ENCODE measurements around the gene CHST3. TPM values are rescaled to one million over a fixed set of nuclear protein-coding genes. Genes with fewer than 3 reads are reported as not detected.
A peak's percentile ranks its signal among the peaks of the same experiment; 100 is the strongest.

CHST3 gene
- total and polyA plus RNA-seq, 10 of the 15 experiments (the other 5 are each of a cell fraction or from before 2014, with no cell fraction given) = 0.03 to 0.50 (median 0.05) TPM; not detected in 2

GRCh38 chr10:72059843-72060822, 95.9 kb downstream of the CHST3 start:
- in situ Hi-C loops (cut with MboI) (no loop called here), intact Hi-C loops (cut with micrococcal nuclease; ENCODE audit: unreplicated experiment) (no loop called here)
- ATAC-seq (peak; percentile 59), DNase-seq (ENCODE audit: low read depth, low spot score) (no peak), FAIRE-seq (no peak)
- Histone ChIP-seq H3K9ac (ENCODE audit: control insufficient read depth, insufficient read depth, low read length) (no peak overlapping the region), H3K27me3 (replicated peaks in 1 of 2; ENCODE audit: control insufficient read depth in 2 of 2, insufficient read depth in 2 of 2, low read length in 1 of 2) (no peaks in the 10 kb centered on the region), H3K4me1 (ENCODE audit: control insufficient read depth, insufficient read depth, low read length) (peaks cover 9% of the 10 kb centered on the region), H2AFZ (ENCODE audit: control insufficient read depth, low read depth, low read length) (peak overlapping the region; percentile 42), H3K4me3 (no peak overlapping the region), H4K20me1 (ENCODE audit: control insufficient read depth, insufficient read depth) (no peaks in the 10 kb centered on the region), H3K4me2 (ENCODE audit: control insufficient read depth, insufficient read depth) (0 out of 2 replicates have a peak overlapping the region, but pooled peaks have one; percentile 24), H3K9me3 (replicated peaks; ENCODE audit: control insufficient read depth, insufficient read depth, low read length) (no peaks in the 10 kb centered on the region), H3K79me2 (ENCODE audit: control insufficient read depth, insufficient read depth, low read length) (no peaks in the 10 kb centered on the region), H3K36me3 (ENCODE audit: control insufficient read depth in 2 of 2, insufficient read depth in 2 of 2, low read length in 1 of 2) (no peaks in the 10 kb centered on the region), H3K27ac (ENCODE audit: control insufficient read depth, insufficient read depth) (no peak overlapping the region)
- ChIA-PET CTCF (interaction anchor here (0.7 to 5.0 kb wide), 18 partner anchors 8 to 279 kb away, joined by 3 to 62 read pairs (median 4); no protein-coding TSS in a partner anchor), POLR2A (interaction anchor here (0.5 to 1.4 kb wide), 5 partner anchors 11 to 741 kb away, joined by 3 to 5 read pairs (median 4); partner anchors contain the start of gene SLC29A3), RAD21 (ENCODE audit: unreplicated experiment) (interaction anchor here (0.6 to 6.1 kb wide), 13 partner anchors 10 to 277 kb away, joined by 3 to 64 read pairs (median 3); no protein-coding TSS in a partner anchor), SMC1A (ENCODE audit: uncharacterized antibody, unreplicated experiment) (interaction anchor here (0.8 to 7.2 kb wide), 8 partner anchors 10 to 199 kb away, joined by 3 to 72 read pairs (median 4); partner anchors contain the start of gene ASCC1)
- no TSS peak for BruUV-seq (replicated peaks)
- WGBS (ENCODE audit: insufficient coverage, insufficient replicate concordance, low lambda C conversion rate, missing lambda C conversion rate) = 56% methylated on average over 18 of the region's 19 CpGs
- TF ChIP-seq RCOR1 (conservative IDR thresholded peaks at IDR 0.05; ENCODE audit: low read depth, low read length) = no peak
- no peak for TF ChIP-seq E2F8 (IDR thresholded peaks at IDR 0.05; ENCODE audit: low read depth, partially characterized antibody)
- no peak for TF ChIP-seq NRF1 (conservative IDR thresholded peaks at IDR 0.05; ENCODE audit: low read depth, low read length)
- TF ChIP-seq ZNF687 (IDR thresholded peaks at IDR 0.05) = peak; percentile 90
- TF ChIP-seq NFXL1 (IDR thresholded peaks at IDR 0.05; ENCODE audit: borderline replicate concordance) = no peak

All from GM12878 (cell line).